Calu3 (cell line): ENCODE measurements around the gene ITGA11. TPM values are rescaled to one million over a fixed set of nuclear protein-coding genes. Genes with fewer than 3 reads are reported as not detected.

Experiments
- BruUV-seq: library from RNA; stranded (reverse); fragments of 400-500 nt; replicated peaks from 2 replicates; lab custom pipeline; 2021; lab: Mats Ljungman, UMichigan
- CTCF ChIA-PET: fragments of 300-600 bp; sonication (Branson Sonifier 250); formaldehyde crosslinking; loops from one replicate; lab custom pipeline; 2022; ENCODE audit warnings: antibody characterized with exemption; lab: Charles Lee
- DNase-seq: peaks from one replicate; pipeline ENCODE4 v3.0.0; 2022
- H3K27ac Mint-ChIP-seq: one replicate; pipeline ENCODE4 v1.8.0; 2022; ENCODE audit warnings: mixed read lengths; ENCODE audit not compliant: unreplicated experiment
- H3K27me3 Mint-ChIP-seq: one replicate; pipeline ENCODE4 v1.8.0; 2022; ENCODE audit warnings: mixed read lengths; ENCODE audit not compliant: unreplicated experiment
- H3K36me3 Mint-ChIP-seq: one replicate; pipeline ENCODE4 v1.8.0; 2022; ENCODE audit warnings: mild to moderate bottlenecking, moderate library complexity, mixed read lengths; ENCODE audit not compliant: insufficient read depth, unreplicated experiment
- H3K4me1 Mint-ChIP-seq: one replicate; pipeline ENCODE4 v1.8.0; 2022; ENCODE audit warnings: mild to moderate bottlenecking, low read depth, mixed read lengths; ENCODE audit not compliant: unreplicated experiment
- H3K4me3 Mint-ChIP-seq: one replicate; pipeline ENCODE4 v1.8.0; 2022; ENCODE audit warnings: mild to moderate bottlenecking, low read depth, moderate library complexity, mixed read lengths; ENCODE audit not compliant: unreplicated experiment
- H3K9me3 Mint-ChIP-seq: one replicate; pipeline ENCODE4 v1.8.0; 2022; ENCODE audit warnings: low read depth, mixed read lengths; ENCODE audit not compliant: unreplicated experiment
- intact Hi-C: fragments of 100-400 bp; cut with micrococcal nuclease; formaldehyde crosslinking; loops from one replicate; pipeline ENCODE4 v1.10.0; 2022; ENCODE audit not compliant: unreplicated experiment
- total RNA-seq: library from RNA; stranded (reverse); gene quantifications from 2 replicates; pipeline ENCODE4 v1.2.3, GENCODE V29; 2022
- TF ChIP-seq, protein P1 (sequence below): fragments of 200-600 bp; IDR thresholded peaks from one replicate; pipeline ENCODE4 v1.8.0; 2022; ENCODE audit warnings: antibody characterized with exemption; ENCODE audit not compliant: unreplicated experiment

The ITGA11 gene
- total RNA-seq, 1 experiment from 2014 or later: not detected

DNA sequence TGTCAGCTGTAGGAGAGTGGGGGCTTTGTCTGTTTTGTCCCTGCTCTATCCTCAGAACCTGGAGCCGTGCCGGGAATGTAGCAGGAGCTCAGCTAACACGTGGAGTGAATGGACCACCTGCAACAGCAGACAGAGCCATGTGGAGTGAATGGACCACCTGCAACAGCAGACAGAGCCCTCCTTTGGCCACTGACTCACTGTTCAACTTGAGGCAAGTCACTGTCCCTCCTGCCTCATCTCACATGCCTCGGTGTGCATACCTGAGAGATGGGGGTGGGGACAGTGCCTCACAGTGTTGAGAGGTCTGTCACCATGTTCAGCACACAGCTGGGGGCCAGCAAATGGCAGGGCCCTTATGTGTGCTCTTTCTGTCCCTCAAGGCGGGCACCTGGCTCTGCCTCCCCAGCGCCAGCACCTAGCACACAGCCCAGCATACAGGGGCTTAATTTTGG lies 126.5 kb downstream of the ITGA11 start:
- no TSS peak for BruUV-seq
- Mint-ChIP-seq H3K27me3 (peaks cover 40% of the 10 kb centered on the region), H3K4me1 (peaks cover 13% of the 10 kb centered on the region), H3K4me3 (no peak overlapping the region), H3K9me3 (no peaks in the 10 kb centered on the region), H3K36me3 (peaks cover 6% of the 10 kb centered on the region), H3K27ac (no peak overlapping the region)
- intact Hi-C loops: loop anchor here (5.0 kb wide), 3 partner anchors 232 to 367 kb away; no protein-coding TSS in a partner anchor
- no peak for DNase-seq
- CTCF ChIA-PET: interaction anchor here (0.6 to 2.7 kb wide), 12 partner anchors 23 to 973 kb away, joined by 4 to 72 read pairs (median 6); no protein-coding TSS in a partner anchor
- TF ChIP-seq, protein P1, sequence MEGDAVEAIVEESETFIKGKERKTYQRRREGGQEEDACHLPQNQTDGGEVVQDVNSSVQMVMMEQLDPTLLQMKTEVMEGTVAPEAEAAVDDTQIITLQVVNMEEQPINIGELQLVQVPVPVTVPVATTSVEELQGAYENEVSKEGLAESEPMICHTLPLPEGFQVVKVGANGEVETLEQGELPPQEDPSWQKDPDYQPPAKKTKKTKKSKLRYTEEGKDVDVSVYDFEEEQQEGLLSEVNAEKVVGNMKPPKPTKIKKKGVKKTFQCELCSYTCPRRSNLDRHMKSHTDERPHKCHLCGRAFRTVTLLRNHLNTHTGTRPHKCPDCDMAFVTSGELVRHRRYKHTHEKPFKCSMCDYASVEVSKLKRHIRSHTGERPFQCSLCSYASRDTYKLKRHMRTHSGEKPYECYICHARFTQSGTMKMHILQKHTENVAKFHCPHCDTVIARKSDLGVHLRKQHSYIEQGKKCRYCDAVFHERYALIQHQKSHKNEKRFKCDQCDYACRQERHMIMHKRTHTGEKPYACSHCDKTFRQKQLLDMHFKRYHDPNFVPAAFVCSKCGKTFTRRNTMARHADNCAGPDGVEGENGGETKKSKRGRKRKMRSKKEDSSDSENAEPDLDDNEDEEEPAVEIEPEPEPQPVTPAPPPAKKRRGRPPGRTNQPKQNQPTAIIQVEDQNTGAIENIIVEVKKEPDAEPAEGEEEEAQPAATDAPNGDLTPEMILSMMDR: no peak

DNA sequence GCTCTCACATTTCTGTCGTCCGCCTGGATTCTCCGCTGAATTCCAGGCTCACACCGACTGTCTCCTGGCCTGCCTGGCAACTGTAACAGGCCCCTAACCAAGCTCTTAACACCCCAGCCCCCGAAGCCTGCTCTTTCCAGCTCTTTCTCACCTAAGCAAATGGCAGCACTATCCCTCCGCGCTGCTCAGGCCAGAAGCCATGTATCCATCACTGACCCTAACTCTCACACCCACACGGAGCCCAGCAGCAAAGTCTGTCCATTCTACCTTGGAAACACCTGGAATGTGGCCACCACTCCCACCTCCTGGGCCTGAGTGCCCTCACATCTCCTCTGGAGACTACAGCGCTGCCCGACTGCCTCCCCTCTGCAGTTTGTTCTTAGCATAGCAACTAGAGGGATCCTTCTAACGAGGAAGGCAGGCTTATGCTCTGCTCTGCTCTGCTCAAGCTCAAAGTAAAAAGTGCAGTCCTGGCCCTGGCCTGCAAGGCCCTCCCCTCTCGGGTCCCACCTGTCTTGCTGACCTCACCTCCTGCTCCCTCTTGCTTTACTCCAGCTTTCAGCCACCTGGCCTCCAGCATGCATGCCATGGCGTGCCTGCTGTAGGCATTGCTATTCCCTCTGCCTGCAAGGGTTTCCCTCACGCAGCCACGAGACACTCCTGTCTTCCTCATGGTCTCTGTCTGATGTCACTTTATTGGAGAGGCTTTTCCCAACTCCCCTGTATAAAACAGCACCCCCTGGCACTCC lies 127.2 kb downstream of the ITGA11 start:
- peaks cover 33% of the 10 kb centered on the region for H3K27me3 Mint-ChIP-seq
- CTCF ChIA-PET: interaction anchor here (1.2 to 2.7 kb wide), 2 partner anchors 52 to 284 kb away, joined by 4 to 72 read pairs; no protein-coding TSS in a partner anchor
- intact Hi-C loops: loop anchor here (5.0 kb wide), 3 partner anchors 233 to 368 kb away; no protein-coding TSS in a partner anchor
- H3K4me3 Mint-ChIP-seq: no peak overlapping the region
- H3K4me1 Mint-ChIP-seq: peaks cover 13% of the 10 kb centered on the region
- H3K9me3 Mint-ChIP-seq: no peaks in the 10 kb centered on the region
- H3K36me3 Mint-ChIP-seq: peaks cover 6% of the 10 kb centered on the region
- TF ChIP-seq, protein P1: no peak
- DNase-seq: no peak
- no peak overlapping the region for H3K27ac Mint-ChIP-seq
- no TSS peak for BruUV-seq

DNA sequence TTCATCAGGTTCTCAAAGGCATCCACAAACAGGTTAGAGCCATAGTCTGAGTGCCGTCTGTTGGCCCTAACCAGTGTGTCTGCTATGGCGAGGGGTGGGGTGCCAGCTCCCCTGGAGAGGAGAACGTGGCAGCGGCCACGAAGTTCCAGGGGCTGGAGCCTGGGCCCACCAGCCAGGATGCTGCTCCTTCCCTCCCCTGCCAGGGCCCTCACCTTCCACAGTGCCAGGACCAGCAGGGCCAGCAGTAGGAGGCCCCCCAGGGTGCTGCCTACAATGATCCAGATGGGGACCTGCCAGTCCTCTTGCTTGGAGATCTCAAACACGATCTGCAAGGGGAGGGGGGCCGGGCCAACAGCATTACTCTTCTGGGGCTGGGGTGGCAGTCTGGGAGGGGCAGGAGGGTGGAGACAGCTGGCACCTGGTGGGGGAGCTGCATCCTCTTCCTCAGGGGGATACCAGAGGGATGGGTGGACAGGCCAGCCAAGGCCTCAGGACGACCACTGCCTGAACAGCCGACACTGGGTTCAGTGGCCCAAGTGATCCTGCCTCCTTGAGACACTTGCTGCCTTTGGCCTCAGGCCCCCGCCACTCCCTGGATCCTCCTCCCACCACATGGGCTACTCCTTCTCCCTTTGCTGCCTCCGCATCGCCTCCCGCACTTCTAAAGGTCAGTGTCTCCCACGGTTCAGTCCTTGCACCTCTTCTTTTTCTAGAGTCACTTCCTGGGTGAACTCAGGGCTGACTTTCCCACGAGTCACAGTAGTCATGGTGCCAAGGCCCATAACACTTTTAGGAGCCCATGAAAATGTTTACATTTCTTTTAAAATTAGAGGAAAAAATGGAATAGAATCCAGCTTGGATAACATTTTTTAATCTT lies 128.2 kb downstream of the ITGA11 start:
- CTCF ChIA-PET: no interaction called here
- BruUV-seq: no TSS peak

DNA sequence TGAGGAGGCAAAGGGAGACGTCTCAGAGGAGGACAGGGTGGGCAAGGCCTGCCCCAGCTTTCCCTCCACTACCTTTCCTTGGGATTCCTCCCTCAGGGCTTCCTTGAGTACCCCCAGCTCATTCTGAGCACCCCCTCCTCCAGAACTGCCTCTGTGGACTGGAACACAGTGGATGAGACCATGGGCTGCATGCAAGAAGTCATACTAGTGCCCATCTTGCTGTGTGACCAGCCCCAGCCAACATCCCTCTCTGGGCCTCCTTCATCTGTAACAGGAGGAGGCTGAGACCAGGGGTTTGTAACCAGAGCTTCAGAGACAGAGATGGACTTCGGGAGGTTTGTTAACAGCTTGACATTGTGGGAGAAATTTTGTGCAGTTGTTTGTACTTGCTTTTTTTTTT lies 128.8 kb downstream of the ITGA11 start:
- peaks cover 9% of the 10 kb centered on the region for H3K36me3 Mint-ChIP-seq
- no peaks in the 10 kb centered on the region for H3K9me3 Mint-ChIP-seq
- H3K4me3 Mint-ChIP-seq: no peak overlapping the region
- BruUV-seq: no TSS peak
- peaks cover 13% of the 10 kb centered on the region for H3K4me1 Mint-ChIP-seq
- TF ChIP-seq, protein P1: no peak
- no peak overlapping the region for H3K27ac Mint-ChIP-seq
- intact Hi-C loops: no loop called here
- no peak for DNase-seq
- H3K27me3 Mint-ChIP-seq: peaks cover 21% of the 10 kb centered on the region
- CTCF ChIA-PET: no interaction called here

More for the DNA sequence above, 128.2 kb downstream of the ITGA11 start:
- no peak for DNase-seq
- peaks cover 6% of the 10 kb centered on the region for H3K36me3 Mint-ChIP-seq
- TF ChIP-seq, protein P1: no peak
- intact Hi-C loops: no loop called here
- no peak overlapping the region for H3K4me3 Mint-ChIP-seq
- H3K9me3 Mint-ChIP-seq: no peaks in the 10 kb centered on the region
- no peak overlapping the region for H3K27ac Mint-ChIP-seq
- peaks cover 28% of the 10 kb centered on the region for H3K27me3 Mint-ChIP-seq
- peaks cover 13% of the 10 kb centered on the region for H3K4me1 Mint-ChIP-seq
